ENCODE data around the gene TAF11. TPM values are rescaled to one million over a fixed set of nuclear protein-coding genes. Genes with fewer than 3 reads are reported as not detected.
"Not testable (repeated sequence)": the region's sequence is repeated elsewhere in the genome, so short reads cannot be mapped to it uniquely, and the experiment has no call there.

Gene TAF11
- total RNA-seq, 4 donors from 2014 or later = 12.8 to 24.8 (median 19.8) TPM

DNA sequence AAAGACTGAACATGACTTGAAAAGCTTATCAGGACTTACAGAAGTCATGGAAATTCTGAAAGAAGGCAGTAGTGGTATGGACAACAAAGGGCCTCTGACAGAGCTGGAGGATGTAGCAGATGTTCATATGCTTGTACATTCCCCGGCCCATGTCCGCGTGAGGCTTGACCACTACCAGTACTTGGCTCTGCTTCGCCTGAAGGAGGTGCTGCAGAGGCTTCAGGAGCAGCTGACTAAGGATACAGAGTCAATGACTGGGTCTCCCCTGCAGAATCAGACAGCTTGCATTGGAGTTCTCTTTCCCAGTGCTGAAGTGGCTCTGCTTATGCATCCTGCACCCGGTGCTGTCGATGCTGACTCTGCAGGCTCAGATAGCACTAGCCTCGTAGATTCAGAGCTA lies 29.2 kb downstream of the TAF11 start:
- Histone ChIP-seq H3K27ac (no peak overlapping the region), H3K9me3 (no peaks in the 10 kb centered on the region), H3K36me3 (no peaks in the 10 kb centered on the region), H3K4me1 (no peaks in the 10 kb centered on the region), H3K4me3 (no peak overlapping the region), H3K27me3 (no peaks in the 10 kb centered on the region)
- TF ChIP-seq POLR2A (IDR thresholded peaks at IDR 0.05) = no peak
- TF ChIP-seq, protein P1, sequence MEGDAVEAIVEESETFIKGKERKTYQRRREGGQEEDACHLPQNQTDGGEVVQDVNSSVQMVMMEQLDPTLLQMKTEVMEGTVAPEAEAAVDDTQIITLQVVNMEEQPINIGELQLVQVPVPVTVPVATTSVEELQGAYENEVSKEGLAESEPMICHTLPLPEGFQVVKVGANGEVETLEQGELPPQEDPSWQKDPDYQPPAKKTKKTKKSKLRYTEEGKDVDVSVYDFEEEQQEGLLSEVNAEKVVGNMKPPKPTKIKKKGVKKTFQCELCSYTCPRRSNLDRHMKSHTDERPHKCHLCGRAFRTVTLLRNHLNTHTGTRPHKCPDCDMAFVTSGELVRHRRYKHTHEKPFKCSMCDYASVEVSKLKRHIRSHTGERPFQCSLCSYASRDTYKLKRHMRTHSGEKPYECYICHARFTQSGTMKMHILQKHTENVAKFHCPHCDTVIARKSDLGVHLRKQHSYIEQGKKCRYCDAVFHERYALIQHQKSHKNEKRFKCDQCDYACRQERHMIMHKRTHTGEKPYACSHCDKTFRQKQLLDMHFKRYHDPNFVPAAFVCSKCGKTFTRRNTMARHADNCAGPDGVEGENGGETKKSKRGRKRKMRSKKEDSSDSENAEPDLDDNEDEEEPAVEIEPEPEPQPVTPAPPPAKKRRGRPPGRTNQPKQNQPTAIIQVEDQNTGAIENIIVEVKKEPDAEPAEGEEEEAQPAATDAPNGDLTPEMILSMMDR (IDR thresholded peaks at IDR 0.05) = no peak
- DNase-seq = no peak
- intact Hi-C loops (cut with DNase I; ENCODE audit: low total_unique reads) = no loop called here

DNA sequence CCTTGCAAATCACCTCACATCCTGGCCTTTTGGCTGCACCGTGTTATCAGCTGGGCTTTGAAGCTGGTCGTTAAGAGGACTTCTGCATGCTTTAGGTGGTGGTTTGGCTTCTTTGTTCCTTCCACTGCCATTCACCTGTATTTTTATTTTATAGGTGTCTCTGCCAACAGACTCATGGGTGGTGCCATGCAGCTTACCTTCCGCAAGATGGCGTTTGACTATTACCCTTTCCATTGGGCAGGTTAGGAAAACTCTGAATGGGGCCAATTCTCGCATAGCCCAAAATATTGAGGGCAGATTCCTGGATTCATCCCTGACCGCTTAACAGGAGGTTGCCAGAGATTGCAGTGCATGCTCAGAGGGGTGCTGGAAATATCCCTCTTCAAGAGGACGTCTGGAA lies 32.4 kb downstream of the TAF11 start:
- Histone ChIP-seq H3K27me3 (no peaks in the 10 kb centered on the region), H3K4me1 (no peaks in the 10 kb centered on the region), H3K36me3 (no peaks in the 10 kb centered on the region), H3K4me3 (no peak overlapping the region), H3K27ac (no peak overlapping the region), H3K9me3 (no peaks in the 10 kb centered on the region)
- DNase-seq = no peak
- intact Hi-C loops (cut with DNase I; ENCODE audit: low total_unique reads) = no loop called here
- TF ChIP-seq, protein P1 (IDR thresholded peaks at IDR 0.05) = no peak
- TF ChIP-seq POLR2A (IDR thresholded peaks at IDR 0.05) = no peak

DNA sequence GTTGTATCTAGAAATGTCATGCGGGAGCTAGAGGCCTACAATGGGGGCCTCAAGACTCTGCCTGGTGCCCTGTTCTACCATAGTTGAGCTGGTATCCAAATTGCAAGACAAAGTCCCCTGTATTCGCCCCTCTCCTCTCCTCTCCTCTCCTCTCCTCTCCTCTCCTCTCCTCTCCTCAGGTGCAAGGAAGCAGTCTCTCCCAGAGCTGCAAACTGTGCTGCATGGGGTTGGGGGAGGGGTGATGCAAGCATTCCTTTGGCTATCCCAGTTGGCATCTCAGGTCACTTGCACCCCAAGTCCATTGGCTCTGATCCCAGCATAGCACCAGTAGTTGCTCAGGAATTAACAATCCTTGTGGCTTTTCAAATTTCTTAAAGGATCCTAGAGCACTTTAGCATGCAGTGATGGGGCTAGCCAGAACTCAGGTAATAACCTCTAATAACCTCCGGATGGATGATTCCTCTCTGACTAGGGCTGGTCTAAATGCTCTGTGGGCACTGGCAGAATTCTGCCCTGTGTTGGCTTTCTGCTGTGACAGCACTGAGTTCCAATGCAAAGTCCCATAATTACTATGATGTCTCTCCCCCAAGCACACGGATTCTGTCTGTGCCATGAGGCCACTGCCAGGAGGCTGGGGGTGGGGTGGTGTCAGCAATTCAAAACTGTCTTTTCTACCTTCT lies 35.3 kb downstream of the TAF11 start:
- intact Hi-C loops (cut with DNase I; ENCODE audit: low total_unique reads) = no loop called here
- no peaks in the 10 kb centered on the region for H3K9me3 ChIP-seq
- no peaks in the 10 kb centered on the region for H3K4me1 ChIP-seq
- no peak overlapping the region for H3K4me3 ChIP-seq
- H3K27ac ChIP-seq = no peak overlapping the region
- no peak for TF ChIP-seq POLR2A (IDR thresholded peaks at IDR 0.05)
- TF ChIP-seq, protein P1 (IDR thresholded peaks at IDR 0.05) = no peak
- H3K36me3 ChIP-seq = no peaks in the 10 kb centered on the region
- DNase-seq = no peak
- H3K27me3 ChIP-seq = no peaks in the 10 kb centered on the region

DNA sequence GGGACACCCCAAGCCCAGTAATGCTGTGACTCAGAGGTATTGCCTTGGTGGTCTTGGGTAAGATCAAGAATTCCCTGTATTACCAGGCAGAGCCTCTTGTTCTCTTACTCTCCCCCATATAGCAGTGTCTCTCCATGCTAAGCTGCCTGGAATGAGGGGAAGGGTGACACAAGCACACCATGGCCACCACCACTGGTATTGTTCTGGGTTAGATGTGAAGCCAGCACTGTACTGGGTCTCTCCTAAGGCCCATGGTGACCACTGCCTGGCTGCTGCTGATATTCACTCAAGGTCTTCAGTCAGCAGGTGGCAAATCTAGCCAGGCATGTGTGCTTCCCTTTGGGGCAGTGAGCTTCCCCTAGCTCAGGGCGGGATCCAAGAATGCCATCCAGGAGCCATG lies 36.5 kb downstream of the TAF11 start:
- no peaks in the 10 kb centered on the region for H3K27me3 ChIP-seq
- DNase-seq = no peak
- H3K4me3 ChIP-seq = no peak overlapping the region
- no peaks in the 10 kb centered on the region for H3K4me1 ChIP-seq
- intact Hi-C loops (cut with DNase I; ENCODE audit: low total_unique reads) = no loop called here
- no peak overlapping the region for H3K27ac ChIP-seq
- no peaks in the 10 kb centered on the region for H3K36me3 ChIP-seq
- H3K9me3 ChIP-seq = no peaks in the 10 kb centered on the region
- TF ChIP-seq POLR2A (IDR thresholded peaks at IDR 0.05) = no peak
- TF ChIP-seq, protein P1 (IDR thresholded peaks at IDR 0.05) = no peak

DNA sequence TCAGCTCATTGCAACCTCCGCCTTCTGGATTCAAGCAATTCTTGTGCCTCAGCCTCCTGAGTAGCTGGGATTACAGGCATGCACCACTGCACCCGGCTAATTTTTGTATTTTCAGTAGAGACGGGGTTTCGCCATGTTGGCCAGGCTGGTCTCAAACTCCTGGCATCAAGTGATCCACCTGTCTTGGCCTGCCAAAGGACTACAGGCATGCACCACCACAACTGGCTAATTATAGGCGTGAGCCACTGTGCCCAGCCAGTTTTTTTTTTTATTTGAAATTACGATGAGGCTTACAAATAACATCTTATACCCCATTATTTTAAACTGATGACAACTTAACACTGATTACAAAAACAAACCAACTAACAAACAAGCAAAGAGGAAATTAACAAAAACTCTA lies 38.8 kb downstream of the TAF11 start:
- H3K9me3 ChIP-seq; H3K27me3 ChIP-seq; H3K27ac ChIP-seq; H3K4me3 ChIP-seq; H3K4me1 ChIP-seq; H3K36me3 ChIP-seq; intact Hi-C loops (cut with DNase I; ENCODE audit: low total_unique reads); DNase-seq: not testable (repeated sequence)
